Ishikawa (cell line): Measurements from ENCODE around the gene CACNG5.

Source experiments
- CREB1 ChIP-seq: IDR thresholded peaks from 2 replicates; pipeline ENCODE4 v1.6.1; 2012; ENCODE audit warnings: low read depth
- EP300 ChIP-seq: IDR thresholded peaks from 2 replicates; pipeline ENCODE4 v1.6.1; 2012; ENCODE audit warnings: borderline replicate concordance
- TCF12 ChIP-seq: IDR thresholded peaks from 2 replicates; pipeline ENCODE4 v1.6.1; 2012; ENCODE audit warnings: low read depth
- TF ChIP-seq, protein P1 (sequence below): IDR thresholded peaks from 2 replicates; pipeline ENCODE4 v1.6.1; 2012

DNA sequence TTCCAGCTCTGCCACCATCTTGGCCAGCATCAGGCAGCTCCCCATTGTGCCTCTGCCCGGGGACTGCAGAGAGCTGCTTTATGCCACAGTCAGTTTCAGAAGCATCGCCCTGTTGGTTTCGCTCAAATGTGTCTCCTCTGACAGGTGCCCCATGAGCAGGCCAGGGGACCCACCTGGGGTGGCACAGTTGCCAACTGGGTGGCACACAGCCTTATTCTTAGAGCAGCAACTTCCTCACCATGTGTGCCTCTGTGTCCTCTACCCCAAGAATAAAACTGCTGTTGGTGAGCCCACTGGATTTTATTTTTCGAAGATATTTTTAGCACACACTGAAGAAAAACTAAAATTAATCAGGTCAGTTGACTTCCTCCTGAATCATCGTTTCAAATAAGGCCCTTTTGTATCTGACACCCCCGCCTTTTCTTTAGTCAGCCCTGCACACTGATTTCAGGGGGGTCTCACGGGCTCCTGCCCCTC, 44.9 kb upstream of the CACNG5 start:
- no peak for TF ChIP-seq TCF12
- TF ChIP-seq, protein P1, sequence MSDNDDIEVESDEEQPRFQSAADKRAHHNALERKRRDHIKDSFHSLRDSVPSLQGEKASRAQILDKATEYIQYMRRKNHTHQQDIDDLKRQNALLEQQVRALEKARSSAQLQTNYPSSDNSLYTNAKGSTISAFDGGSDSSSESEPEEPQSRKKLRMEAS: no peak
- no peak for TF ChIP-seq EP300
- TF ChIP-seq CREB1: no peak
